DOHH2 (cell line): ENCODE data around the gene RAP1GAP.

ENCODE experiments used
- H3F3A ChIP-seq: fragments of 200-600 bp; sonication (generic), shearing (Covaris generic); 2 replicates; pipeline ENCODE4 v1.6.0; 2016; ENCODE audit warnings: antibody characterized with exemption, mild to moderate bottlenecking; ENCODE audit not compliant: control insufficient read depth, insufficient read depth
- H3K27ac ChIP-seq: fragments of 200-600 bp; sonication (generic); 2 replicates; pipeline ENCODE4 v1.5.1; 2014; ENCODE audit warnings: low read depth, mild to moderate bottlenecking, low read length, moderate library complexity
- H3K27me3 ChIP-seq: fragments of 200-600 bp; sonication (generic); 2 replicates; pipeline ENCODE4 v1.6.1; 2014; ENCODE audit warnings: mild to moderate bottlenecking, low read length, mixed read lengths; ENCODE audit not compliant: control insufficient read depth
- H3K36me3 ChIP-seq: fragments of 200-600 bp; sonication (generic); 2 replicates; pipeline ENCODE4 v1.6.1; 2014; ENCODE audit warnings: mild to moderate bottlenecking, low read length, moderate library complexity, mixed read lengths; ENCODE audit not compliant: control insufficient read depth
- H3K4me1 ChIP-seq: fragments of 200-600 bp; sonication (generic); 2 replicates; pipeline ENCODE4 v1.6.1; 2014; ENCODE audit warnings: mild to moderate bottlenecking, low read length, mixed read lengths; ENCODE audit not compliant: control insufficient read depth
- H3K4me2 ChIP-seq: fragments of 200-600 bp; sonication (generic); 2 replicates; pipeline ENCODE4 v1.6.0; 2014; ENCODE audit warnings: mild to moderate bottlenecking, low read length, moderate library complexity
- H3K4me3 ChIP-seq: fragments of 200-600 bp; sonication (generic); 2 replicates; pipeline ENCODE4 v1.5.1; 2014; ENCODE audit warnings: mild to moderate bottlenecking, low read length, mixed read lengths
- H3K79me2 ChIP-seq: fragments of 200-600 bp; sonication (generic); 2 replicates; pipeline ENCODE4 v1.6.1; 2014; ENCODE audit warnings: mild to moderate bottlenecking, low read length, mixed read lengths; ENCODE audit not compliant: control insufficient read depth
- H3K9me2 ChIP-seq: fragments of 200-600 bp; sonication (generic); replicated peaks from 2 replicates; pipeline ENCODE4 v1.6.1; 2014; ENCODE audit warnings: mild to moderate bottlenecking, low read length, mixed read lengths; ENCODE audit not compliant: control insufficient read depth
- H3K9me3 ChIP-seq: fragments of 200-600 bp; sonication (generic); 2 replicates; pipeline ENCODE4 v1.6.1; 2014; ENCODE audit warnings: antibody characterized with exemption, low read length, mixed read lengths; ENCODE audit not compliant: control insufficient read depth, insufficient read depth
- H4K20me1 ChIP-seq: fragments of 200-600 bp; sonication (generic); 2 replicates; pipeline ENCODE4 v1.6.0; 2014; ENCODE audit warnings: low read depth, mild to moderate bottlenecking, antibody characterized with exemption, low read length, moderate library complexity; ENCODE audit not compliant: control insufficient read depth, insufficient read depth
- EZH2phosphoT487 ChIP-seq: fragments of 200-600 bp; sonication (generic); IDR thresholded peaks from 2 replicates; pipeline ENCODE4 v1.6.1; 2017; ENCODE audit warnings: borderline replicate concordance, mild to moderate bottlenecking, antibody characterized with exemption, low read length, moderate library complexity, mixed read lengths
- TF ChIP-seq, protein P1 (sequence below): fragments of 200-600 bp; sonication (generic); IDR thresholded peaks from one replicate; pipeline ENCODE4 v1.5.1; 2014; ENCODE audit warnings: antibody characterized with exemption, mild to moderate bottlenecking, low read depth, low read length; ENCODE audit not compliant: poor library complexity, severe bottlenecking

Gene RAP1GAP

DNA sequence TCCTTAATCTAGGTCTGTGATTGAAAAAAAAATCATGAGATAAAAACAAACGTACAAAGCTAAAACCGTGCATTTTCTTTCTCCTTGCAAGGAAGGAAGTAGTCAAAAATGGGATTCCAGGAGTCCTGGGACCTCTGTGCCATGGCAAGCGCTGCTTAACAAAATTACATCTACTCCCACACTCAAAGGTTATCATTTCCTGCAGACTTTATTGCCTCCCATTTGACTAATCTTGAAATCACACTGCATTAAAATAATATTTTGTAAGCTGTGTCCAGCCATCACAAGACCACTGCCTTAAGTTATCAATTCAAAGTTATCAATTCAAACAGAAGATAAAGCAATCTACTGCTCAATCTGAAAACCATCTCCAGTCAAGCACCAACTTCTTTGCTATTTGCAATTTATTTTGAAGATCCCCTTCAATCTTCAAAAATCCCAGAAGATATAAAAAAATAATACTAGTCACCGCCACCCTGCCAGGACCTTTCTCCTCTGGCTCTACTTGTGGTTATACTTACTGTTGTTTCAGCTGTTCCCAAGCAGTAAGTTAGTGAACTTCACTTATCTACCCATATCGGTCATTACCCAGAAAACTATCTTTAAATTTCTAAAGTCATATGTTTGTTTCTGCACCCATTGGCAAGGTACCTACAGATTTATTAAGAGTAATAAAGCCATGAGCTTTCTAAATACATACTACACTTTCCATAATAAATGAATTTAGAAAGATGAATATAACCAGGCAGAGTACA, 38.1 kb upstream of the RAP1GAP start:
- H4K20me1 ChIP-seq: 0 out of 2 replicates have a peak, but pooled peaks cover 4% of the 10 kb centered on the region
- H3K79me2 ChIP-seq: no peaks in the 10 kb centered on the region
- H3K27ac ChIP-seq: no peak overlapping the region
- H3K4me1 ChIP-seq: no peaks in the 10 kb centered on the region
- H3K36me3 ChIP-seq: peaks cover 52% of the 10 kb centered on the region
- no peak overlapping the region for H3K4me3 ChIP-seq
- 0 out of 2 replicates have a peak, but pooled peaks cover 3% of the 10 kb centered on the region for H3F3A ChIP-seq
- no peaks in the 10 kb centered on the region for H3K27me3 ChIP-seq
- H3K9me2 ChIP-seq: no peaks in the 10 kb centered on the region
- TF ChIP-seq EZH2phosphoT487: no peak
- TF ChIP-seq, protein P1, sequence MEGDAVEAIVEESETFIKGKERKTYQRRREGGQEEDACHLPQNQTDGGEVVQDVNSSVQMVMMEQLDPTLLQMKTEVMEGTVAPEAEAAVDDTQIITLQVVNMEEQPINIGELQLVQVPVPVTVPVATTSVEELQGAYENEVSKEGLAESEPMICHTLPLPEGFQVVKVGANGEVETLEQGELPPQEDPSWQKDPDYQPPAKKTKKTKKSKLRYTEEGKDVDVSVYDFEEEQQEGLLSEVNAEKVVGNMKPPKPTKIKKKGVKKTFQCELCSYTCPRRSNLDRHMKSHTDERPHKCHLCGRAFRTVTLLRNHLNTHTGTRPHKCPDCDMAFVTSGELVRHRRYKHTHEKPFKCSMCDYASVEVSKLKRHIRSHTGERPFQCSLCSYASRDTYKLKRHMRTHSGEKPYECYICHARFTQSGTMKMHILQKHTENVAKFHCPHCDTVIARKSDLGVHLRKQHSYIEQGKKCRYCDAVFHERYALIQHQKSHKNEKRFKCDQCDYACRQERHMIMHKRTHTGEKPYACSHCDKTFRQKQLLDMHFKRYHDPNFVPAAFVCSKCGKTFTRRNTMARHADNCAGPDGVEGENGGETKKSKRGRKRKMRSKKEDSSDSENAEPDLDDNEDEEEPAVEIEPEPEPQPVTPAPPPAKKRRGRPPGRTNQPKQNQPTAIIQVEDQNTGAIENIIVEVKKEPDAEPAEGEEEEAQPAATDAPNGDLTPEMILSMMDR: no peak
- H3K9me3 ChIP-seq: no peaks in the 10 kb centered on the region
- no peak overlapping the region for H3K4me2 ChIP-seq

- H3K4me3 ChIP-seq: no peak overlapping the region
- H3K9me3 ChIP-seq: no peaks in the 10 kb centered on the region
- H3K79me2 ChIP-seq: no peaks in the 10 kb centered on the region
- no peak overlapping the region for H3K27ac ChIP-seq
- H4K20me1 ChIP-seq: 0 out of 2 replicates have a peak, but pooled peaks cover 4% of the 10 kb centered on the region
- no peaks in the 10 kb centered on the region for H3K27me3 ChIP-seq
- peaks cover 60% of the 10 kb centered on the region for H3K36me3 ChIP-seq
- no peaks in the 10 kb centered on the region for H3K9me2 ChIP-seq
- no peak overlapping the region for H3K4me2 ChIP-seq
- TF ChIP-seq, protein P1: no peak
- TF ChIP-seq EZH2phosphoT487: no peak
- 0 out of 2 replicates have a peak, but pooled peaks cover 3% of the 10 kb centered on the region for H3F3A ChIP-seq
- H3K4me1 ChIP-seq: no peaks in the 10 kb centered on the region
Measured at GRCh38 chr1:21706151-21706835, 37.1 kb upstream of the RAP1GAP start.

- Histone ChIP-seq H3K4me3 (no peak overlapping the region), H3F3A (0 out of 2 replicates have a peak, but pooled peaks cover 3% of the 10 kb centered on the region), H3K27ac (no peak overlapping the region), H3K27me3 (no peaks in the 10 kb centered on the region), H3K4me2 (no peak overlapping the region), H3K4me1 (no peaks in the 10 kb centered on the region), H3K9me3 (no peaks in the 10 kb centered on the region), H4K20me1 (0 out of 2 replicates have a peak, but pooled peaks cover 4% of the 10 kb centered on the region), H3K79me2 (no peaks in the 10 kb centered on the region), H3K36me3 (peaks cover 64% of the 10 kb centered on the region), H3K9me2 (no peaks in the 10 kb centered on the region)
- no peak for TF ChIP-seq EZH2phosphoT487
- TF ChIP-seq, protein P1: no peak
Measured at GRCh38 chr1:21705303-21705980, 36.3 kb upstream of the RAP1GAP start.
